Activated naive CD4-positive, alpha-beta T cell treated with anti-CD3 and anti-CD28 coated beads, Interleukin-2, amount 50 U/mL, for 16 hours (primary cell): ENCODE measurements around the gene MRPS34.

ENCODE experiments used
- DNase-seq: peaks from one replicate; pipeline ENCODE4 v3.0.0-alpha.2; 2020

Gene MRPS34

GRCh38 chr16:1781254-1781653 lies 8.3 kb upstream of the MRPS34 start:
- no peak for DNase-seq

GRCh38 chr16:1780677-1781072 lies 7.7 kb upstream of the MRPS34 start:
- DNase-seq = no peak

- no peak for DNase-seq
These were observed 7.1 kb upstream of the MRPS34 start for GRCh38 chr16:1779741-1780676.

GRCh38 chr16:1779234-1779701 lies 6.3 kb upstream of the MRPS34 start:
- DNase-seq = no peak

DNA sequence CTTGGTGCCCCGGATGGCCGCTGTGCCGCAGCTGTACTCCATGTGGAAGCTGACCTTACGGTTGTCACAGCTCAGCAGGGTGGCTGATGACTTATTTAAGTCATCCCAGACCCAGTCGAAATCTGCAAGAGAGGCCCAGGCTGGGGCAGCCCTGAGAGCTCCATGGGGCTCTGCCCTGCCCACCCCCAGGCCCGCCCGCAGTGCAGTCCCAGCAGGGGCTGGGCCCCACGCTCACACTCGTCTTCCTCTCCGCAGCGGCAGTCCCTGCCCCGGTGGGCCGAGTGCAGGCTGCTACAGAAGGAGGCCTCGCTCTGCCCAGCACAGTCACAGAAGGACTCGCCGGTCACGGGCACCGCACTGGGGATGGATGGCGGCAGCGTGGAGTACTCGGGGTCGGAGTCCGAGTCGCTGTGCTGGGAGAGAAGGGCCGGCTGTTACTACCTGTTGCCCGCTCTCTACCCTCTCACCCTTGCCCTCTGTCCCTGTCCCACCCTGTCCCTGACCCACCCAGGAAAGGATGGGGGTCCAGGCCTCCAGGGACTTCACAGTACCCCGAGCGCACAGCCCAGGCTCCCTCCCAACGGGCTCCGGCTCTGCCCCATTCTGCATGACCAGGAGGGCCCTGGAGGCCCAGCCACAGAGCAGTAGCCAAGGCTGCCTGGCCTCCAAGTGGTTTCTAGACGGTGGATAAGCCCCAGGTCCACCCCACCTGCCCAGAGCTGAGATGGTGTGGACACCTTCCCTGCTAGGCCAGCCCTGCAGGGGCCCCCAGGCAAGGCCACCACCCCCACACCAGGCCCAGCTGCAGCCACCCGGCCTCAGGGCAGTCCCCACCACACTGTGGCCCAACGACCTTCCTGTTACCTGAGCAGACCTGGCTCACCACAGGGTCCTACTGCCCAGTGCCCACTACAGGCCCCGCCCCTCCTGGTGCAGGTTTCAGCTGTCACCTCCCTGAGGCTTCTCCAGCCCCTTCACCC lies 5.6 kb upstream of the MRPS34 start:
- DNase-seq = no peak

- DNase-seq = no peak
These were observed 4.7 kb upstream of the MRPS34 start for GRCh38 chr16:1777375-1778199.

DNA sequence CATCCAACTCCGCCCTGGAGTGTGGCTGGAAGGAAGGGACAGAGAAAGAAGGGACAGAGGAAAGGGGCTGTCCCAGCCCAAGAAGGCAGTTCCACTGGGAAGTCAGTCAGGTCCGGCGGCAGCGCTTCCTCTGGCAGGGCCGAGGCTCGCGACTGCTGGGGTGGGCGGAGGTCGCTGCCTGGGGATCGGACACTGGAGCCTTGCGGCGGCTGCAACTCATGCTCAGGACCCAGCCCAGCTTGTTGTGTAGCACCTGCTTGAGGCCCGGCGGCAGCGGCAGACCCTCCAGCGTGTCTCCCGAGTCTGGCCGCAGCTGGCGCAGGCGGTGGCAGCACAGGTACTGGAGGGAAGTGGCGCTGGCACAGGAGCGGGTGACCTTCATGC lies 4.0 kb upstream of the MRPS34 start:
- no peak for DNase-seq

DNA sequence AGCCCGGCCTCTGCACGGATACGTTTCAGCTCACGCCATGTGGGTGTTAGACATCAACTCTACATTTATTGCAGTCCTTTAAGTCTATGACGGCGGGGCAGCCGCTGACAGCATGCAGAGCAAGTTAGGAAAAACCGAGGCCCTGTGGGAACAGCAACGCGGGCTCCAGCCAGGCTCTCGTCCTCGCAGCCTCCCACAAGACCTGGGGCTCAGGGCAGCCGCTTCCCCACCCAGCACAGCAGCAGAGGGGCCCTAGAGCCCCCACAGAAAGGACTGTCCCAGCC lies 3.7 kb upstream of the MRPS34 start:
- no peak for DNase-seq

GRCh38 chr16:1775846-1776671 lies 3.1 kb upstream of the MRPS34 start:
- DNase-seq = no peak

- DNase-seq = no peak
These were observed 2.3 kb upstream of the MRPS34 start for GRCh38 chr16:1775006-1775845.

GRCh38 chr16:1774448-1774780 lies 1.5 kb upstream of the MRPS34 start:
- DNase-seq = no peak

- DNase-seq = no peak
These were observed 941 bp upstream of the MRPS34 start for GRCh38 chr16:1773703-1774447.

DNA sequence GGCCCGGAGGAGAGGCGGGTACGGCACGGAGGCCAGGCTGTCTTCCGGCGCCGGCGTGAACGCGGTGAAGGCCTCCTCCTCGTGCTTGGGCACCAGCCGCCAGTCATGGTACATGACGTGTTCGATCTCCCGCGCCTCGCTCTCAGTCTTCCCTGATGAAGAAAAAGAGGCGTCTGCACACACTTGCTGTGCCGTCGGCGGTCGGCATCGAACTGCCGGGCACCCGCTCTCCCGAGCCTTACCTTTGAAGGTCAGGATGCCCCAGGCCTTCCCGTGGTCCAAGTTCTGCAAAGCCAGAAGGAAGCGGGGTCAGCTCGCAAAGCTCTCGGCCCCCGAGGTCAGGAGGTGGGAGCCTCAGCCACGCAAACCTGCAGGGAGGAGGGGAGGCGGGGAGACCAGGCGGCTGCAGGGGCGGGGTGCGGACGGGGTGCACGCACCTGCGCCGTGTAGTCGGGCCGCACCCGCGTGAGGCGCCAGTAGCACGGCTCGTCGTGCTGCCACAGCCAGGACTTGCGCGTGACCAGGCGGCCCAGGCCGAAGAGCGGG lies 499 bp downstream of the MRPS34 start, which contains the start of gene EME2:
EME2 (plus strand) TSS at position 449 of the 546 bp plus-strand sequence. CDS start 418 bp downstream, outside the sequence.
- peak; percentile 65 for DNase-seq

GRCh38 chr16:1771864-1772361 lies 1.0 kb downstream of the MRPS34 start:
- no peak for DNase-seq

DNA sequence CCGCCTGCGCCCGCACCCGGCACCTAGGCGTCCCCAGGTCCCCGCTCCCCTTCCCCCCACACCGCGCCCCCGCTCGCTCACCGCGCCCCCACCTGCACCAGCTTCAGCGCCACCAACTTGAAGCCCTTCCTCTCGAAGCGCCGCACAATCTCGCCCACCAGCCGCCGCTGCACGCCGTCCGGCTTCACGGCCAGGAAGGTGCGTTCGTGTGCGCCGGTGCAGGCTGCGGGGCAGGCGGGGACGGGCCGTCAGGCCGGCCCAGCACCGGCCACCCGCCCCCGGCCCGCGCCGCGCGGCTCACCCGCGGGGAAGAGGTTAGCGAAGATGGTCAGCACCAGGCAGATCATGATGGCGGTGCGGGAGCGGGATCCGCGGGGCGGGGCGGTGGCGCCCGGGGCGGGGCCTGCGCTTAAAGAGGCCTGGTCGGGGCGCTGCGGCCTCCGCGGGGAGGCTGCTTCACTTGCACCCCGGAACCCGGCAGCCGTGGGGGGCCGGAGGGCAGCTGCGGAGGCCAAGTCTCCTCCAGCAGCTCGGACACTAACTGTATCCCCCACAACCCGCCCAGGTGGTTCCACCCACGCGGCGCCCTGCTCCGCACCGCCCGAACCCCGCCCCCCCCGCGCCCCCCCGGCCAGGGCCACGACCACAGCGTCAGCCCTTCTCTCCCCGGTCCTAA lies 1.6 kb downstream of the MRPS34 start, which contains the start of gene NME3:
NME3 (minus strand) TSS at position 356 of the 676 bp plus-strand sequence; CDS start at position 347, 9 bp downstream.
- DNase-seq = peak; percentile 81

DNA sequence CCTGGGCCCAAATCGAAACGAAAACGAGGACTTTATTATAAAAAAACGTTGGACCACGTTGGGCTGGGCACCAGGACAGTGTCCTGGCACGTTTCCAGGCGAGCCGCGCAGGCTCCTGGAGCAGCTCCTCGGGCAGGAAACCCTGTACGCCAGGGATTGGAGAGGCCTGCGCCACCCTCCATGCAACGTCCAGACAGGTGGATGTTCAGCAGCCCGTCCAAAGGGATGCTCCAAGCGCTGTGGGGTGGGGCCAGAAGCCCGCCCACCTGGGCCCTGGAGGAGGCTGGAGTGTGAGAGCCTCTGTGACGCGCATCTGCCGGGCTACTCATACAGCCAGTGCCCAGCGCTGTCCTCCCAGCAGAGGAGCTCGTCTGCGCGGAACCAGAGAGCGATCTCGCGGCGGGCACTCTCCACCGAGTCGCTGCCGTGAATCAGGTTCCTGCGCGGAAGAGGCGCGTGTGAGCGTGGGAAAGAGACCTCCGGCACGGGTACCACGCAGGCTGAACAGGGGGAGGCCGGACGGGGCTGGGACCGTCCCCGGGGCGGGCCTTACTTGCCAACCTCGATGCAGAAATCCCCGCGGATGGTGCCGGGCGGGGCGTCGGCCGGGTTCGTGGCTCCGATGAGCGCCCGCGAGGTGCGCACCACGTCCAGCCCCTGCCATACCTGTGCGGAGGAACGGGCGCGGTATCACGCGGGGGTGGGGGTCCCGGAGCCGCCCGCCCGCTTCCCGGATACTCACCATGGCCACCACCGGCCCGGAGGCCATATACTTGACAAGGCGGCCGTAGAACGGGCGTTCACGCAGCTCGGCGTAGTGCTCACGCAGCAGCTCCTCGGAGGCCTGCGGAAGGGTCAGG lies 2.4 kb downstream of the MRPS34 start:
- peak; percentile 61 for DNase-seq

- DNase-seq = no peak
These were observed 3.3 kb downstream of the MRPS34 start for GRCh38 chr16:1769402-1770300.
